ENCODE results near the gene CPS1. TPM values are rescaled to one million over a fixed set of nuclear protein-coding genes. Genes with fewer than 3 reads are reported as not detected.

The CPS1 gene
- total and polyA plus RNA-seq, 2 of the 4 experiments (the other 2 are of a cell fraction), result 5.4 to 20.1 TPM

DNA sequence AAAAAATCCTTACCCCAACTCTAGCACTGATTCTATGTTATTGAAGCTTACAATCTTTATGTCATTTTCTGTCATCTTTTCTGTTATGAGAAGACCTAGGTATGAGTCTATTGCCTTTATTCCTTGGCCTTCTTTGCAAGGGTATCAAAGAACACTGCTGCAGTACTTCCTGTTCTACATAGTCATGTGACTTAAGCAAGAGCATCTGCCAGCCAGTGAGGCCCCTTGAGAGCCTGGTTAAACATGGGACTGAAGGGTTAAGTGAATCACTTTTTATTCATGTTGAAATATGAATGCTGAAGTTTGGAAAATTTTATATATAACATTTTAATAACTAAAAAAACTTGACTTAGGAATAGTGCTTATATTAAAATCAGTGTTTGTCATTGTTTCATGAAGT is 844 bp upstream of the CPS1 start:
- intact Hi-C loops (cut with micrococcal nuclease) (no loop called here), in situ Hi-C loops (cut with MboI; ENCODE audit: low sequenced_read_pairs) (no loop called here), dilution Hi-C loops (cut with HindIII; ENCODE audit: low sequenced_read_pairs, unreplicated experiment) (no loop called here)
- Histone ChIP-seq H3K9me1 (ENCODE audit: insufficient read depth, low read length) (no peaks in the 10 kb centered on the region), H2AFZ (replicated peaks; ENCODE audit: low read length, poor library complexity) (no peak overlapping the region), H3K14ac (replicated peaks; ENCODE audit: low read depth, low read length) (no peak overlapping the region), H3K36me3 (ENCODE audit: control insufficient read depth, insufficient read depth, low read length) (no peaks in the 10 kb centered on the region), H3K9me3 (ENCODE audit: control insufficient read depth, insufficient read depth, low read length) (no peaks in the 10 kb centered on the region), H3K4ac (ENCODE audit: low read depth, low read length) (no peak overlapping the region), H4K8ac (ENCODE audit: low read depth in 2 of 2, low read length in 2 of 2) (no peak overlapping the region), H3K4me3 (ENCODE audit: insufficient read depth, low read depth, low read length) (no peak overlapping the region), H2BK15ac (ENCODE audit: low read depth, low read length) (no peak overlapping the region), H3K79me1 (ENCODE audit: low read depth in 1 of 2, low read length in 2 of 2) (no peaks in the 10 kb centered on the region), H2AK9ac (replicated peaks; ENCODE audit: low read depth, low read length, poor library complexity) (no peak overlapping the region), H4K20me1 (ENCODE audit: insufficient read depth, low read length) (no peaks in the 10 kb centered on the region), H3K27ac (ENCODE audit: insufficient read depth, low read length) (no peak overlapping the region), H2BK20ac (ENCODE audit: low read depth, low read length) (no peak overlapping the region), H4K91ac (ENCODE audit: insufficient read depth, low read depth, low read length) (no peak overlapping the region), H2AK5ac (ENCODE audit: low read depth, low read length) (no peak overlapping the region), H3K56ac (ENCODE audit: extremely low read depth, insufficient read depth, low read length) (no peak overlapping the region), H4K5ac (ENCODE audit: low read depth, low read length) (no peak overlapping the region), H3K23ac (ENCODE audit: low read depth, low read length) (no peak overlapping the region), H3K9ac (ENCODE audit: low read depth, low read length) (no peak overlapping the region), H2BK5ac (ENCODE audit: low read depth, low read length, poor library complexity, severe bottlenecking) (no peak overlapping the region), H3K4me1 (ENCODE audit: control insufficient read depth, insufficient read depth, low read length) (no peaks in the 10 kb centered on the region), H3K27me3 (ENCODE audit: control insufficient read depth, insufficient read depth, low read length) (no peaks in the 10 kb centered on the region), H2BK120ac (ENCODE audit: low read depth, low read length) (no peak overlapping the region), H3K4me2 (ENCODE audit: low read depth, low read length) (no peak overlapping the region), H3K18ac (ENCODE audit: low read depth, low read length) (no peak overlapping the region)
- TF ChIP-seq POLR2A (IDR thresholded peaks at IDR 0.05; ENCODE audit: low read depth, low read length) (no peak), CHD1 (IDR thresholded peaks at IDR 0.05; ENCODE audit: low read depth, low read length) (no peak), FOS (IDR thresholded peaks at IDR 0.05; ENCODE audit: low read depth, low read length) (no peak), RFX5 (IDR thresholded peaks at IDR 0.05; ENCODE audit: low read depth, low read length) (no peak), NFE2L2 (IDR thresholded peaks at IDR 0.05; ENCODE audit: low read depth, low read length) (no peak)
- TF ChIP-seq, protein P1, sequence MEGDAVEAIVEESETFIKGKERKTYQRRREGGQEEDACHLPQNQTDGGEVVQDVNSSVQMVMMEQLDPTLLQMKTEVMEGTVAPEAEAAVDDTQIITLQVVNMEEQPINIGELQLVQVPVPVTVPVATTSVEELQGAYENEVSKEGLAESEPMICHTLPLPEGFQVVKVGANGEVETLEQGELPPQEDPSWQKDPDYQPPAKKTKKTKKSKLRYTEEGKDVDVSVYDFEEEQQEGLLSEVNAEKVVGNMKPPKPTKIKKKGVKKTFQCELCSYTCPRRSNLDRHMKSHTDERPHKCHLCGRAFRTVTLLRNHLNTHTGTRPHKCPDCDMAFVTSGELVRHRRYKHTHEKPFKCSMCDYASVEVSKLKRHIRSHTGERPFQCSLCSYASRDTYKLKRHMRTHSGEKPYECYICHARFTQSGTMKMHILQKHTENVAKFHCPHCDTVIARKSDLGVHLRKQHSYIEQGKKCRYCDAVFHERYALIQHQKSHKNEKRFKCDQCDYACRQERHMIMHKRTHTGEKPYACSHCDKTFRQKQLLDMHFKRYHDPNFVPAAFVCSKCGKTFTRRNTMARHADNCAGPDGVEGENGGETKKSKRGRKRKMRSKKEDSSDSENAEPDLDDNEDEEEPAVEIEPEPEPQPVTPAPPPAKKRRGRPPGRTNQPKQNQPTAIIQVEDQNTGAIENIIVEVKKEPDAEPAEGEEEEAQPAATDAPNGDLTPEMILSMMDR (conservative IDR thresholded peaks at IDR 0.05; ENCODE audit: low read depth, low read length), result no peak
- no peak for ATAC-seq (ENCODE audit: low read depth)
- ChIA-PET POLR2A (ENCODE audit: unreplicated experiment) (no interaction called here), CTCF (no interaction called here)
- no peak for DNase-seq
- no TSS peak for BruUV-seq (replicated peaks)

Data from IMR-90 (cell line).